ENCODE measurements around the gene LMOD1.
A peak's percentile ranks its signal among the peaks of the same experiment; 100 is the strongest.

Gene LMOD1

GRCh38 chr1:201887116-201887866 is 59.1 kb downstream of the LMOD1 start:
- no peak overlapping the region for H3K4me3 ChIP-seq (ENCODE audit: low read length)
- TF ChIP-seq, protein P1, sequence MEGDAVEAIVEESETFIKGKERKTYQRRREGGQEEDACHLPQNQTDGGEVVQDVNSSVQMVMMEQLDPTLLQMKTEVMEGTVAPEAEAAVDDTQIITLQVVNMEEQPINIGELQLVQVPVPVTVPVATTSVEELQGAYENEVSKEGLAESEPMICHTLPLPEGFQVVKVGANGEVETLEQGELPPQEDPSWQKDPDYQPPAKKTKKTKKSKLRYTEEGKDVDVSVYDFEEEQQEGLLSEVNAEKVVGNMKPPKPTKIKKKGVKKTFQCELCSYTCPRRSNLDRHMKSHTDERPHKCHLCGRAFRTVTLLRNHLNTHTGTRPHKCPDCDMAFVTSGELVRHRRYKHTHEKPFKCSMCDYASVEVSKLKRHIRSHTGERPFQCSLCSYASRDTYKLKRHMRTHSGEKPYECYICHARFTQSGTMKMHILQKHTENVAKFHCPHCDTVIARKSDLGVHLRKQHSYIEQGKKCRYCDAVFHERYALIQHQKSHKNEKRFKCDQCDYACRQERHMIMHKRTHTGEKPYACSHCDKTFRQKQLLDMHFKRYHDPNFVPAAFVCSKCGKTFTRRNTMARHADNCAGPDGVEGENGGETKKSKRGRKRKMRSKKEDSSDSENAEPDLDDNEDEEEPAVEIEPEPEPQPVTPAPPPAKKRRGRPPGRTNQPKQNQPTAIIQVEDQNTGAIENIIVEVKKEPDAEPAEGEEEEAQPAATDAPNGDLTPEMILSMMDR (conservative IDR thresholded peaks at IDR 0.05; ENCODE audit: low read length) = no peak
- DNase-seq (ENCODE audit: low read depth) = no peak

DNA sequence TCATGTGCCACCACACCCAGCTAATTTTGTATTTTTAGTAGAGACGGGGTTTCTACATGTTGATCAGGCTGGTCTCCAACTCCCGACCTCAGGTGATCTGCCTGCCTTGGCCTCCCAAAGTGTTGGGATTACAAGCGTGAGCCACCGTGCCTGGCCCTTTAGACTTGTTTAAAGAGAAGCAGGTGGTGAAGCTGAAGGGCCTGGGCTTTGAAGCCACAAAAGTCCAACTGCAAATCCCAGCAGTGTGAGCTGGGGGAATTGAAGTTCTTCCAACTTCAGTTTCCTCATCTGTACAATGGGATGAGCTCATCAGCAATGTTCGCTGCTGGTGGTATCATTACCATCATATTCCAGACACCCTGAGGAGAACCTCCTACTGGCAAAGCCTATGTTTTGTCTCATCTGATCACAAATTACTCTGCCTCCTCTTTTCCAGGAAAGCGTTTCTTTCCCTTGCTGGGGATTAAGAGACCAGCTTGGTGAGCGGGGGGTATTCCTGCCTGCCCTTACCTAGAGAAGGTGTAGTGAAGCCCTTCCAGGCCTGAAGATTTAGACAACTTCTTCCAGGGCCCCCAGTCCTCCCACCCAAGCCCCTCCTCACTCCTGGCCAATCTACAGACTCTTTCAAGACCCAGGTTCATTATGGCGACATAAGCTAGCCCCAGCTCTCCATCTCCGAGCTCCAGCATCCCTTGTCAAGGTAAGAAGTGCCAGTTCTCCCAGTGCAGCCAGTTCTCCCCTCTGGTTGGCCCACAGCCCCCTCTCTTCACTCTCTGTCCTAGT is 60.1 kb downstream of the LMOD1 start:
- DNase-seq (ENCODE audit: low read depth) = no peak
- no peak overlapping the region for H3K4me3 ChIP-seq (ENCODE audit: low read length)
- TF ChIP-seq, protein P1 (conservative IDR thresholded peaks at IDR 0.05; ENCODE audit: low read length) = no peak

DNA sequence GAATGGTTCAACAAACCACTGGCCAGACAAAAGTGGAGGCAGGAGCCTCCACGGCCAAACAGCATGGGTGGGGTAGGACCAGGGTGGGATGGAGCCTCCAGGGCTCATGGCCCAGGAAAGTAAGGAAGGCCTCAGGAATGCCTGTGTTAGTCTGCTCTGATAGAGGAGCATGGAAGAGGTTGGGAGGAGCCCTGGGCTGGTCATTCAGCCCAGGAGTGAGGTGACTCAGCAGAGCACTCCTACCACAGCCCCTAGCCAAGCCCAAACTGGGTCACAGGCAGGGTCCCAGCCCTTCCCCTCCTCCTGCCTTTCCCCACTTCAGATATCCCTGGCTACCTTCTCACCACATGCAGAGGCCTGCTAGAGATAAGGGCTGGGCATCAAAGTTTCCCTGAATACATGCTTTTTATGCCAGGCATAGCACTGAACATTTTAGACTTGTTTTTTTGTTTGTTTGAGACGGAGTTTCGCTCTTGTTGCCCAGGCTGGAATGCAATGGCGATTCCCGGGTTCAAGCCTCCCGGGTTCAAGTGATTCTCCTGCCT is 60.7 kb downstream of the LMOD1 start:
- TF ChIP-seq, protein P1 (conservative IDR thresholded peaks at IDR 0.05; ENCODE audit: low read length) = no peak
- no peak overlapping the region for H3K4me3 ChIP-seq (ENCODE audit: low read length)
- peak; percentile 46 for DNase-seq (ENCODE audit: low read depth)

- DNase-seq (ENCODE audit: low read depth) = no peak
- no peak overlapping the region for H3K4me3 ChIP-seq (ENCODE audit: low read length)
- TF ChIP-seq, protein P1 (conservative IDR thresholded peaks at IDR 0.05; ENCODE audit: low read length) = no peak
These were observed 61.9 kb downstream of the LMOD1 start for GRCh38 chr1:201884425-201884824.

GRCh38 chr1:201883786-201884185 is 62.6 kb downstream of the LMOD1 start:
- TF ChIP-seq, protein P1 (conservative IDR thresholded peaks at IDR 0.05; ENCODE audit: low read length) = no peak
- H3K4me3 ChIP-seq (ENCODE audit: low read length) = no peak overlapping the region
- DNase-seq (ENCODE audit: low read depth) = peak; percentile 70

- DNase-seq (ENCODE audit: low read depth) = no peak
These were observed 63.1 kb downstream of the LMOD1 start for GRCh38 chr1:201883266-201883665.

More at GRCh38 chr1:201883266-201883665, 63.1 kb downstream of the LMOD1 start:
- TF ChIP-seq, protein P1 (conservative IDR thresholded peaks at IDR 0.05; ENCODE audit: low read length) = no peak
- H3K4me3 ChIP-seq (ENCODE audit: low read length) = no peak overlapping the region
